GM19099 (cell line): Measurements from ENCODE around the gene SLC17A7.

ENCODE experiments used
- POLR2A ChIP-seq: IDR thresholded peaks from 3 replicates; pipeline ENCODE4 v1.6.1; 2011; ENCODE audit warnings: low read depth; ENCODE audit not compliant: insufficient read length; ENCODE audit errors: extremely low read depth

Gene SLC17A7

DNA sequence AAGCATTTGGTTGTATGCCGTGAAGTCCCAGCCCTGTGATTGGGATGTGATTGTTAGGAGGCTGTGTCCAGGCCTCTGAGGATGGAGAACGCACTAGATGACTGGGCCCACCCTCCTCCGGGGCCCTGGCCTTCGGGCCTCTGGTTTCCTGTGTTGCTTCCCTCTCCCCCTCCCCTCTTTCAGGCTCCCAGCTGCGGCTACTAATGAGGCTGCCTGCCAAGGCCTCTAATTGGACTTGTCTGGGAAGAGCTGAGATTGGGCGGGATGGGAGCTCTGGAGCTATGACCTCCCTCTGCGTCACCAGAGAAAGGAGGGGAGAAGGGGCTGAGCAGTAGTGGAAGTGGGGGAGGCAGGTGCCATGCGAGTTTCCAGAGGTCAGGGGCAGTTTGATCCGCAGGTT, 28.0 kb downstream of the SLC17A7 start:
- no peak for TF ChIP-seq POLR2A

- no peak for TF ChIP-seq POLR2A
Observed at GRCh38 chr19:49411681-49412326, 29.5 kb downstream of the SLC17A7 start.

- TF ChIP-seq POLR2A = no peak
Observed at GRCh38 chr19:49409441-49410029, 31.8 kb downstream of the SLC17A7 start.

GRCh38 chr19:49408816-49409440, 32.4 kb downstream of the SLC17A7 start:
- no peak for TF ChIP-seq POLR2A

GRCh38 chr19:49407482-49408015, 33.8 kb downstream of the SLC17A7 start:
- TF ChIP-seq POLR2A = no peak

DNA sequence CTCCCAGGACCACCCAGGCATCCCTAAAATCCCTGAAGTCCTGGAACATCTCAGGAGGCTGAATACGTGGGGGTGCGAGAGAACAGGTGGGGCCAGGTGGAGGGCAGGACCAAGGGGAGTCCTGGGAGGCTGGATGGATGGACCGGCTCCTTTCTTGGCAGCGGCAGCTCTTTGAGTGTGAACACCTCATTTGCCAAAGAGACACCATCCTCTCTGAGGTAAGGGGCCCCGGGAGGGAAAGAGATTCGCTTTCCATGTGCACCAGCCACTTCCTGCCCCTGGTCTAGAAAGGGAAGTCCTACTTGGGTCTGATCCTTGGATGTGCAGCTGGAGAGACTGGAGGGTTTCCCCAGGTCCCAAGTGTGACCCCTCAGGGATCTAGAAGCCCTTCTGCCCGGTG, 34.2 kb downstream of the SLC17A7 start:
- TF ChIP-seq POLR2A = no peak

DNA sequence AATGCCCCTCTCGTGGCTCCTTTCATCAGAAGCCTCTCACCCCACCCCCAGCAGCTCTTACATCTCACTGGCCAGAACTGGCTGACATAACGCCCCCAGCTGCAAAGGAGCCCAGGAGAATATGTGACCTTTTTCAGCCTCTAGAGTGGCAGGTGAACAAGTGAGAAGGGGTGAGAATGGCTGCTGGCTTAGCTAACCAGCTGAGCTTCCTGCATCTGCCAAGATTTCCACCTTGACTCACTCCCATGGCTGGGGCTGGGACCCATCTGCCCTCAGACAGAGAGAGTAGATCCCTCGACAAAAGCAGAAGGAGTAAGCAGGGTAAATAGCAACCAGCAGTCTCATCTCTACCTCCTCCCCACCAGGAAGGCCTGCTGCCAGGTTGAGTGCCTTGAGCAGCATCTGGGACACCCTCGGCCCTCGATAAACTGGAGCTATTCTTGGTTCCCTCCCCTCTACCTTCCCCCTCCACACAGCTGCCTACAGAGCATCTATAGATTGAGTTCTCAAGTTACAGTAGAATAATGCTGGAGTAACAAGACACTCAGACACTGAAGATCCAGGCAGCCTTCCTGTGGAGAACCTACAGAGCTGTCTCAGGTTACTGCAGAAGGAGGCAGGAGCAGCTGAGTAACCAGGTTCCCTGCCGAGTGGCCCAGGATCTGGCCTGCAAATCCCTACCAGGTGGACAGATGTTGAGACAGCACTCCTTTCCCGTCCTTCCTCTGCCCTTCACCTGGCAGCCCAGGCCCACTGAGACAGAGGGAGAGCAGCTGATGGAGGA, 37.7 kb downstream of the SLC17A7 start:
- no peak for TF ChIP-seq POLR2A

- TF ChIP-seq POLR2A = no peak
Observed at GRCh38 chr19:49400029-49400428, 41.3 kb downstream of the SLC17A7 start.

DNA sequence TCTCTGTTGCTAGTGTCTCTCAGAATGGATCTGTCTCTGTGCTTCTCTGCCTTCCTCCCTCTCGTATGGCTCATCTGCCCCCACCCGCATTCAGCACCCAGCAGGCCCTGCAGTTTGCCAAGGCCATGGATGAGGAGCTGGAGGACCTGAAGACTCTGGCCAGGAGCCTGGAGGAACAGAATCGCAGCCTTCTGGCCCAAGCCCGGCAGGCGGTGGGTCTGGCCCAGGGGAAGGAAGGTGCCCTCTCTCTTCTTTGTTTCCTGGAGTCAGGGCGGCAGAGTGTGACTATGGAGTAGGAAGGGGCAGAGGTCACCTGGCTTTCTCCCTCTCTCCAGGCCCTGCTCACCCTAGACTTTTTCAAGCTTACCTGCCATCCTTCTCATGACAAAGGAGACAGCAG, 42.4 kb downstream of the SLC17A7 start:
- TF ChIP-seq POLR2A = no peak

DNA sequence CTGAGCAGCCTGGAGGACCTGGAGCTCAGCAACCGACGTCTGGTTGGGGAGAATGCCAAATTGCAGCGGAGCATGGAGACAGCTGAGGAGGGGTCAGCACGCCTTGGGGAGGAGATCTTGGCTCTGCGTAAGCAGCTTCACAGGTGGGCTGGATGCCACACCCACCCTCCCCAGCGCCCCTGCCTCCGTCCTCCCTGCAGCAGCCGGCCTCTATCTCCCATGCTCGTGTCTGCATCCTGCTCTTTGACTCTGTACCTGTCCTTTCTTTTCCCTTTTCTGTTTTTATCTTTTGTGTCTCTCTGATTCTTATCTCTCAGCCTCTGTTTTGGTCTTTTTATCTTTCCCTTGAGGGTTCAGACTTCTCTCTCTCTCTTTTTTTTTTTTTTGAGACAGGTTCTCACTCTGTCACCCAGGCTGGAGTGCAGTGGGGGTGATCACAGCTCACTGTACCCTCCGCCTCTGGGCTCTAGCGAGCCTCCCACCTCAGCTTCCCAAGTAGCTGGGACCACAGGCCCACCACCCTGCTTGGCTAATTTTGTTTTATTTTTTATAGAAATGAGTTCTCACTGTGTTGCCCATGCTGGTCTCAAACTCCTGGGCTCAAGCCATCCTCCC, 43.2 kb downstream of the SLC17A7 start:
- no peak for TF ChIP-seq POLR2A

DNA sequence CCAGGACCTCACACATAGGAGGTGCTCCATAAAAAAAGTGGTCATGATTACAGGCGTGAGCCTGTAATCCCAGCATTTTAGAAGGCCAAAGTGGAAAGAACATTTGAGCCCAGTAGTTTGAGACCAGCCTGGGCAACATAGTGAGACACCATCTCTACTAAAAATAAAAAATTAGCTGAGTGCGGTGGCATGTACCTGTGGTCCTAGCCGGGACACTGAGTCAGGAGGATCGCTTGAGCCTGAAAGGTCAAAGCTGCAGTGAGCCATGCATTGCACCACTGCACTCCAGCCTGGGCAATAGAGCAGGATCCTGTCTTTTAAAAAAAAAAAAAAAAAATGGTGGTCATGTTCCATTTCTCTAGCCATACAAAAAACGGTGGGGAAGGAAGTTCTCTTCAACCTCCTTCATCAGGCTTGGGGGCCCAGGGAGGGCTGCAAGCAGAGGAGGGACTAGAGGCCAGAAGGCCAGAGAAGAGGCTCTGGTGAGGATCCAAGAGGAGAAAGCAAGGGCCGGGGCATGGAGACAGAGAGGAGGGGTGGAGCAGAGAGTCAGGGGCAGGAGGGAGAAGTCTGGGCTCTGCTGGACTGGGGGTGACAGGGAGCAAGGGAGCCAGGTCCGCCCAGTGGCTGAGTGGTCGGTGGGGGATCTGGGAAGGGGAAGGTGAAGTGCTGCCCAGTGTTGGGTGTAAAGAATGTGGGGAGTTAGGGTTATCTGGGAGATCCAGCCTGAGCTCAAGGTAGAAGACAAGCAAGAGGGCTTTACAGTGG, 44.4 kb downstream of the SLC17A7 start:
- no peak for TF ChIP-seq POLR2A

DNA sequence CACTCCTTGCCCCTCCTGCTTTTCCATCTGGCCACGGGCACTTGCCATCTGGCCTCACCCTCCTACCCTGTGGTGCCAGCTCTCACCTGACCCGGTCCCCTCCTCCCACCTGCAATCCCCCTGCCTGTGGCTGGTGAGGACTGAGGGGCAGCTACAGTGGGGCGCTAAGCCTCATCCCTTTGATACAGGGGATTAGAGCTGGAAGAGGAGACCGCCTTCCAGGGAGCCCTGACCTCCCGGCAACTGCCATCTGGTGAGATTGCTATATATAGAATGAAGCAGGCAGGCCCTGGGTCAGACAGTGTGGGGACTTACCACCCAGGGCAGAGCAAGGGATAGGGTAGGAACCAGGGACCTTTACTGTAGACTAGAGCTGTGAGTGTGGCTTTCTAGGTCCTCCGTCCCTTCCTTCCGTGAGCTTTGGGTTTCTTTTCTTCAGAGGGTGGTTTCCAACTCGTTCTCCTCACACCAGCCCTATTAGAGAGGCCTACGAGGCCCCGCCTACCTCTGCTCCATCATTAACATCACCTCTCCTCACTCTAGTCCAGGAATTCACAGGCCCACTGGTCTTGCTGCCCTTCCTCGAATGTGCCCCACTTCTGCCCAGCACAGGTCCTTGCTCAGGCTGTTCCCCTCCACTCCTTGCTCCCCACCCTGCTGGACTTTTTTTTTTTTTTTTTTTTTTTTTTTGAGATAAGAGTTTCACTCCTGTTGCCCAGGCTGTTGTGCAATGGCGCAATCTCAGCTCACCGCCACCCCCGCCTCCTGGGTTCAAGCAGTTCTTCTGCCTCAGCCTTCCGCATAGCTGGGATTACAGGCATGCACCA, 45.5 kb downstream of the SLC17A7 start:
- TF ChIP-seq POLR2A = no peak

GRCh38 chr19:49393881-49394280, 47.4 kb downstream of the SLC17A7 start:
- TF ChIP-seq POLR2A = no peak
